ENCODE results near the gene FOXO6.

Gene FOXO6

DNA sequence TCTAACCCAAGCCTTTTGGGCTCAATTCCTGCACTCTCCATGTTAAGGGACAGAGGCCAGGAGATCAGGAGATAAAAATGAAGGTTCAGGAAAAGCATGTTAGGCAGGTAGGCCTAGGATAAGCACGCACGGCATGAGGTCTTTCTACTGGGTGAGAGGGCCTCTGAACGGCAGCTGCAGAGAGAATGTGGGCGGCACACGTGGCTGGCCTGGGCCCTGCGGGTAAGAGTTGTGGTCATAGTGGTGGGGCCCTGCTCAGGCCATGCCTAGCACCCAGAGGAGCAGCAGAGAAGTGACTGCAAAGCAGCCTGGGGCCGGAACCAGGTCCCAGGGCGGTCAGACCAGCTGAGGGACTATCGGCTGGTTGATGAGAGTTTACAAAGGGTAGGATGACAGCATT is 7.5 kb upstream of the FOXO6 start:
- DNase-seq = peak; percentile 94

- no peak for DNase-seq
Measured at GRCh38 chr1:41354956-41355355, 6.3 kb upstream of the FOXO6 start.

DNA sequence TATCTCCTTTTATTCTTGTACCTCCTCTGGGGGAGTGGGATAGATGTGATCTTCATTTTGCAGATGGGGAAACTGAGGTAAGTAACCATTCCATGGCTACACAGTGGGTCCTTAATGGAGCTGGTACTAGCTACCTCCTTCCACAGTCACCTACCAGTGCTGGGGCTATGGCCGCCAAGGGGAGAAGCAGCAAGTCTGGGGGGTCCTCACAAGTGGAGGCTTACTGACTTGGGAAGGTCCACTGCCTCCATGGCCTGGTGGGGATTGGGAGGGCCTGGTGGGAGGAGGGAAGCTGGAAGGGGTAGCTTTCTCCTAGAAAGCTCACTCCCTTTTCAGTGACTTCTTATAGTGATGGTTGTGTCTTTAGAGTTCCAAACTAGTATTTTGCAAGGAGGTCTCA is 5.9 kb upstream of the FOXO6 start:
- DNase-seq = no peak

DNA sequence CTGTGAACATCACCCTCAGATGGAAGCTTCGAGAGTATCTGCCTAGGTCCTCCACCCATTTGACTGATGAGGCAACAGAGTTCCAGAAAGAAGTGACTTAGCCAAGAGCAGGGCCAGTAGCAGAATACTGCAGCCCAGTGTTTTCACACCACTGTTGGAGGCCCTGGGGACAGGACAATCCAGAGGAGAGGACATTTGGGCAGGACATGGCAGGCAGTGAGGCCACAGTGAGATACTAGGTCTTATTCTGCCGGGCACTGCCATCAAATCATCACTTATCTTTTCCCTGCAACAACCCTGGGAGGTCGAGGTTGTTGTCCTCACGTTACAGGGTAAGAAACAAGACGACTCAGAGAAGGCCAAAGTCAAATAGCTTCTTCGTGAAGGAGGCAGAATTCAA is 5.5 kb upstream of the FOXO6 start:
- no peak for DNase-seq

- no peak for DNase-seq
Measured at GRCh38 chr1:41356752-41357151, 4.5 kb upstream of the FOXO6 start.

GRCh38 chr1:41357451-41358101 is 3.7 kb upstream of the FOXO6 start:
- no peak for DNase-seq

GRCh38 chr1:41358131-41359021 is 2.9 kb upstream of the FOXO6 start:
- no peak for DNase-seq

DNA sequence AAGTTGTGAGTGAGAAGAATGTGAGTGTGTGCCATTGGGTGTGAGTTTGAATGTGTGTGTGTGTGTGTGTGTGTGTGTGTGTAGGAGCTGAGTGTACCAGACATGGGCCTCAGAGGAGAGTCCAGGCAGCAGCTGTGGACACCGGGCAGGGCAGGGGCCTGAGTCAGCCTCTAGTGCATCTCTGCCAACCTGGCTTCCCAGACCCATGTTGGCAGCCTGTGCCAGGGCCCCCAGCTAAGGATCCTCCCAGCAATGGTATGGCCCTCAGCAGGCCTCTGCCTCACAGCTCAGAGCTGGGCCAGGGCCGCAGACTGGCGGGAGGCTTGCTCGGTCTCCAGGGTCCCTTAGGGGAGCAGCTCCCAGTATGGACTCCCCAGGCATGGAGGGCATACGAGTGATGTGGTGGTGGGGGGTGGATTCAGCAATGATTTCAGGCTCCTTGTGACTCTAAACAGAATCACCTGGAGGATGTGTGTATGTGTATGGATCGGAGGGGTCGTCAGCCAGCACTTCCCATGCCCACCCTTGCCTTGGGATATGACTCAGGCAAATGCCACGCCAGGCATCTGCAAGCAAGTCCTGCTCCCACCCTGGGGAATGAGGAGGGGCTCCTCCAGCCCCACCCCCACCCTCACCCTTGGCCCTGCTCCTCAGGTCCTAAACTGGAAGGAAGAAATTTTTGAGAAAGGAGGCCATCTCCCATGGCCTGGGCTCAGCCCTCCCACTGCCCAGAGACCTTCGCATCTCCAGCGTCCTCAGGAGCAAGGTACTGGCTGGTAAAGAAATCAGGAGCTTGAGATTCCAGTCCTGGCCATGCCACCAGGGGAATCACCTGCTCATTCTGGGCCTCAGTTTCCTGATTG is 1.8 kb upstream of the FOXO6 start:
- DNase-seq = no peak

DNA sequence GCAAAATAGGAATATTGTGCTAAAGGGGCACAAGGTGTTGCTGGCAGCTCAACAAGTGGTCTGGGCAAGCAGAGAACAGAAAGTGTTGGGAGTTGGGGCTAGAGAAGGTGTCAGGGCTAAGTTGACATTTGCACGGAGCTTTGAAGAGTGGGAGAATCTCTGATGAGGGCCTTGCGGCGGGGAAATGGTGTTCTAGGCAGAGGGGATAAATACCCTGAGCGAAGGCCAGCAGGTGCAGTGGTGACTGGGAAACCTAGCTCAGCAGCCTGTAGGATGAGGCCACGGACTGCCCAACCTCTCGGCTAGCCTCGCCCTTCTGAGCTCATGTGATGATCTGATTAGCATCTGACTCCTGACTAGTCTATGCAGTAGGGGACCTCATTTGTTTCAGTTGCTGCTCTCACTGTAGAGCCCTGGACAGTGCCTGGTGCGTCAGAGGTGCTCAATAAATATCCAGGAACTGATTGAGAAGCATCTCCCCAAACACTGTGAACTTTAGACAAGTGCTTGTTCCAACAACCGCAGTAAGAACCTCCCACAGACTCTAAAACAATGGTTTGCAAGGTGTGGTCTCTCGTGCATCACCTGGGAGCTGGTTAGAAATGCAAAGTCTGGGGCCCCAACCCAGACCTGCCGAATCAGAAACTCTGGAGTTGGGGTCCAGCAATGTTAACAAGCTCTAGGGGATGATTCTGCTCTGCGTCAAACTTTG is 1.0 kb upstream of the FOXO6 start:
- DNase-seq = no peak

- DNase-seq = no peak
Measured at GRCh38 chr1:41361495-41362356, 492 bp downstream of the FOXO6 start.

DNA sequence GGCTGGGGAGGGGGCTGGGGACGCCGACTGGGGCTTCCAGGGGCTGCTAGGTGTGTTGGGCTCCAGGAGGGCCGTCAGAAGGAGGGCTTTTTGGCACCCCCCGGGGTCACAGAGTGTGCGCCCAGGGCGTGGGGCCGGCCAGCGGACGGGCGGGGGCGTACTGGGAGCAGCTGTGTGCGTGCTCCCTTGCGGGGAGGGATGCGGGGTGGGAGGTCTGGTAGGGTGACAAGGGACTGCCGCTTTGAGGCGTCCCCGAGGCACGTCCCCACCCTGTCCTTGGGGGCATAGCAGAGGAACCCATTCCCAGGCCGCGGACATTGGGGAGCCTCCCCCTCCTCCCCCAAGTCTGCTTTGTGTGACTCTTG is 1.1 kb downstream of the FOXO6 start:
- DNase-seq = no peak

DNA sequence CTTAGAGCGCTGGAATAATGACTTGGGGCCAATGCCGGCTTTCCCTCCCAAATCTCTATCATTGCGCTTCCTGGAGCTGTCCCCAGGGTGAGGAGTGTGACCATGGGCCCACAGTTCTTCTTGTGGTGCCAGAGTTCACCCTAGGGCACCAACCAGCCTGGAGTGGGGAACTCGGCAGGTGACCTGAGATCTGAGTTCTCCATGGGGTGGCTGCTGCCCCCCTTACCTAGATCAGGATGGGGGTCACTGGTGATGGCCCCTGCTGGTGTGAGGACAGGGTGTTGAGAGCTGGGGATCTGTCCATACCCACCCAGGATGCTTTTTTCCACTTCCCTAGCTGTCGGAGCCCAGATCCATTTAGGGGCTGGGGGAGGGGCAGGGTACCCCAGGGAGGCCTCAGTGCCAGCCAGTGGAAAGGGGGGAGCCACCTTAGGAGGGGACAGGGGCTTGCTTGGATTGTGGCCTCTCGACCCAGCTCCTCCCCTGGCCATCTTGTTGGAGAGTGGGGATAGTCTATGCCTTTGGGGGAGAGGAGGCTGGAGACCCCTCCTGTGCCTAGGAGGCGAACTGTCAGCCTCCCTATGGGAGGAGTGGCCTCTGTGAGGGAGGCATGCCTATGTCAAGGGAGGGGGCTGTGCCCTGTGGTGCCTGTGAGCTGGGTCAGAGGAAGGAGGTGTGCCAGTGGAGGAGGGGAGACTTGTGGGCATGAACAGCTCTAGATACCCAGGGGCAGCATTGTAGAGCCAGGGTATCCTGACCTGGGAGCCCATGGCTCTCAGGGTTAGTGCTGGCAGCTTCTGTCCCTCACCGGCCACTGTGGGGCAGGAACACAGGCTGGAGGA is 1.7 kb downstream of the FOXO6 start:
- DNase-seq = no peak

- no peak for DNase-seq
Measured at GRCh38 chr1:41363591-41364320, 2.5 kb downstream of the FOXO6 start.

GRCh38 chr1:41364442-41365319 is 3.4 kb downstream of the FOXO6 start:
- no peak for DNase-seq

GRCh38 chr1:41365320-41365633 is 4.0 kb downstream of the FOXO6 start:
- DNase-seq = no peak

- no peak for DNase-seq
Measured at GRCh38 chr1:41365772-41366454, 4.7 kb downstream of the FOXO6 start.

GRCh38 chr1:41366455-41367287 is 5.4 kb downstream of the FOXO6 start:
- DNase-seq = no peak

DNA sequence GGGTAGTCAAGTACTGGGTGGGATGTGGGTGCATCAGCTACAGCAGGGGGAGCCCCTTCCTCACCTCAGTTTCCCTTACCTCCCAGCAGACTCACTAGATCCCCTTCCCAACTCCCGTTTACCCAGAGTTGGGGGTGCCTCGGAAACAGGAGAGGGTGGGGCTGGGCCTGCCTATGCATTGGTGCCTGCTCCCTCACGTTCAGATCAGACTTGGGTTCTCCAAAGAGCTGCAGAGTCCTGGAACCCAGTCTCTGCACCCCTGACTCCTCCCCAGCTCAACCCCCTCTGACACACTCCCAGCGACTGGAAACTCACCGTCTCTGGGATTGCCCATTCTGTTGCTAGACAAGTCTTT is 6.0 kb downstream of the FOXO6 start:
- DNase-seq = no peak

All from MV-4-11 (cell line).